K562 (cell line): Measurements from ENCODE around the gene EID2.

Experiments used
- ATF1 ChIP-seq, 2 experiments: fragments of 450-650 bp in 1 of 2; IDR thresholded peaks; 2 replicates each; pipeline ENCODE4 v1.6.1; 2016; ENCODE audit warnings: missing compliant biosample characterization in 1 of 2, missing genetic modification characterization in 1 of 2
- ELF4 ChIP-seq: fragments of 450-650 bp; formaldehyde crosslinking; IDR thresholded peaks from 2 replicates; pipeline ENCODE4 v1.4.0; 2022; ENCODE audit warnings: missing genetic modification characterization
- HMG20B ChIP-seq: fragments of 250-450 bp; sonication (Bioruptor Pico); IDR thresholded peaks from 2 replicates; pipeline ENCODE4 v1.5.0; 2021; ENCODE audit warnings: mild to moderate bottlenecking
- RBBP5 ChIP-seq: fragments of 200-600 bp; sonication (generic); IDR thresholded peaks from 2 replicates; pipeline ENCODE4 v1.6.1; 2012; ENCODE audit warnings: borderline replicate concordance, mild to moderate bottlenecking, low read length, control low read depth, inconsistent platforms; ENCODE audit not compliant: insufficient read depth, poor library complexity, severe bottlenecking
- SRF ChIP-seq, 2 experiments: fragments of 250-450, 450-650 bp in 1 of 2; sonication (Bioruptor Pico) in 1 of 2; sonication (generic) in 1 of 2; formaldehyde crosslinking; IDR thresholded peaks; 2 replicates each; pipeline versions ENCODE4 v1.5.0 to v1.5.1; 2020 to 2022; ENCODE audit warnings: mild to moderate bottlenecking in 1 of 2, missing genetic modification reagents in 1 of 2
- TF ChIP-seq, protein P1 (sequence below): fragments of 450-650 bp; formaldehyde crosslinking; IDR thresholded peaks from 2 replicates; pipeline ENCODE4 v1.4.0; 2020; ENCODE audit warnings: mild to moderate bottlenecking, mixed read lengths

DNA sequence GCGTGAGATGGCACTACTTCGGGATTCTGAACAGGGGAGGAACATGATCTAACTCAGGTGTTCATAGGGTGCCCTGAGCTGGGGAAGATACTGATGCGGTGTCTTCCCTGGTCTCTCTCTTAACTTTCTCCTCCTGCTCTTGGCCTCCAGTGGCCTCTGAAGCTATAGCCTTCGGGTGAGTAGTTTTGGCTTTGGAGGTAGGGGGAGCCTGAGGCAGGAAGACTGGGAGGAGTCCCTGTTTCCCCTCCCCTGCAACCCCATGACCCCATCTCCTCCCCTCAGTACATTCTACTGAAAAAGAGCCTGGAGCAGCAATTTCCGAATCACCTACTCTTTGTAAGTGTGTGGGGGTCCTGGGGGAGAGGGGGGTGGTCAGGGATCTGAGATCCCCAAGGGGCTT is 21.5 kb downstream of the EID2 start:
- TF ChIP-seq HMG20B (CRISPR knock-in tag), result no peak
- TF ChIP-seq, protein P1, sequence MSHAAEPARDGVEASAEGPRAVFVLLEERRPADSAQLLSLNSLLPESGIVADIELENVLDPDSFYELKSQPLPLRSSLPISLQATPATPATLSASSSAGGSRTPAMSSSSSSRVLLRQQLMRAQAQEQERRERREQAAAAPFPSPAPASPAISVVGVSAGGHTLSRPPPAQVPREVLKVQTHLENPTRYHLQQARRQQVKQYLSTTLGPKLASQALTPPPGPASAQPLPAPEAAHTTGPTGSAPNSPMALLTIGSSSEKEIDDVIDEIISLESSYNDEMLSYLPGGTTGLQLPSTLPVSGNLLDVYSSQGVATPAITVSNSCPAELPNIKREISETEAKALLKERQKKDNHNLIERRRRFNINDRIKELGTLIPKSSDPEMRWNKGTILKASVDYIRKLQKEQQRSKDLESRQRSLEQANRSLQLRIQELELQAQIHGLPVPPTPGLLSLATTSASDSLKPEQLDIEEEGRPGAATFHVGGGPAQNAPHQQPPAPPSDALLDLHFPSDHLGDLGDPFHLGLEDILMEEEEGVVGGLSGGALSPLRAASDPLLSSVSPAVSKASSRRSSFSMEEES (CRISPR knock-in tag), result no peak
- no peak for TF ChIP-seq ATF1 (CRISPR knock-in tag; IDR thresholded peaks at IDR 0.05)
- TF ChIP-seq ATF1 (tag; IDR thresholded peaks at IDR 0.05), result no peak
- TF ChIP-seq SRF (CRISPR knock-in tag; IDR thresholded peaks at IDR 0.05), result no peak
- TF ChIP-seq ELF4 (CRISPR knock-in tag), result no peak
- no peak for TF ChIP-seq RBBP5
